GM12873 (cell line): ENCODE data around the gene RNF167.

ENCODE experiments used
- TF ChIP-seq, protein P1 (sequence below): IDR thresholded peaks from 2 replicates; pipeline ENCODE4 v1.5.1; 2012; ENCODE audit warnings: low read depth, mild to moderate bottlenecking, moderate library complexity, low read length, control low read depth; ENCODE audit not compliant: insufficient read depth; ENCODE audit errors: missing control alignments

The RNF167 gene

DNA sequence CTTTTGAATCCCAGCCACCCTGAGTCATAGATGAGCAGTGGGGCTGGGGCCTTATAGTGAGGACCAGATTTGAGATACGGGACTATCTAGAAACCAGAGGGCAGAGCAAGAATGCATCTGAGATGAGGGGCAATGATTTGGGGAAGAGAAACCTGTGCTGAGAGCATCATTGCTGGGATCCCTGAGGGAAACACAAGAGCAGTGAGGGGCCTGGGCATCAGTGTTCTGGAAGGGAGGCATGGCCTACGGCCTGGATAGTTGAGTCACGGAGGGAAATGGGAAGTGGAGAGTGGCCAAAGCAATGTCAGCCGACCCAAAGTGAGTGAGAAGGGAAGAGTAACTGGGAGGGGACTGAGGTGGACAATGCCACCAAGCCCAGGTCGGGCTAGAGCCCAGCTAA is 42.2 kb downstream of the RNF167 start:
- TF ChIP-seq, protein P1, sequence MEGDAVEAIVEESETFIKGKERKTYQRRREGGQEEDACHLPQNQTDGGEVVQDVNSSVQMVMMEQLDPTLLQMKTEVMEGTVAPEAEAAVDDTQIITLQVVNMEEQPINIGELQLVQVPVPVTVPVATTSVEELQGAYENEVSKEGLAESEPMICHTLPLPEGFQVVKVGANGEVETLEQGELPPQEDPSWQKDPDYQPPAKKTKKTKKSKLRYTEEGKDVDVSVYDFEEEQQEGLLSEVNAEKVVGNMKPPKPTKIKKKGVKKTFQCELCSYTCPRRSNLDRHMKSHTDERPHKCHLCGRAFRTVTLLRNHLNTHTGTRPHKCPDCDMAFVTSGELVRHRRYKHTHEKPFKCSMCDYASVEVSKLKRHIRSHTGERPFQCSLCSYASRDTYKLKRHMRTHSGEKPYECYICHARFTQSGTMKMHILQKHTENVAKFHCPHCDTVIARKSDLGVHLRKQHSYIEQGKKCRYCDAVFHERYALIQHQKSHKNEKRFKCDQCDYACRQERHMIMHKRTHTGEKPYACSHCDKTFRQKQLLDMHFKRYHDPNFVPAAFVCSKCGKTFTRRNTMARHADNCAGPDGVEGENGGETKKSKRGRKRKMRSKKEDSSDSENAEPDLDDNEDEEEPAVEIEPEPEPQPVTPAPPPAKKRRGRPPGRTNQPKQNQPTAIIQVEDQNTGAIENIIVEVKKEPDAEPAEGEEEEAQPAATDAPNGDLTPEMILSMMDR: no peak

DNA sequence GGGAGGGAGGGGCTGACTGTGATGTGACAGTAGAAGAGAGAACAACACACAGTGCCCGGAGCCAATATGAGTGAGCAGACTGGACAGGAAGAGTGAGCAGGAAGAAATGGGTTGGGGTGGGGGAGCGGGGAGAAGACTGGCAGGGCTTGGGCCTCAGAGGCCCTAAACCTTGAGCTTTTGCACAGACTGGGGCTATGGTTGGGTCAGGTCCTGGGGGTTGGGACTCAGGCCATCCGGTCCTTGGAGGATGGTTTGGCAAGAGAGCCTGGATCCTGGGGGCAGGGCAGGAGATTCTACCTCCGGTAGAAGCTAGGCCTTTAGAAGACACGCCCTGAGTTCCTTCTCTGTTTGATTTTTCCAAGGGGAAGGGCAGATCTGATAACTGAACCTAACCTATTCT is 46.3 kb downstream of the RNF167 start:
- TF ChIP-seq, protein P1: no peak

DNA sequence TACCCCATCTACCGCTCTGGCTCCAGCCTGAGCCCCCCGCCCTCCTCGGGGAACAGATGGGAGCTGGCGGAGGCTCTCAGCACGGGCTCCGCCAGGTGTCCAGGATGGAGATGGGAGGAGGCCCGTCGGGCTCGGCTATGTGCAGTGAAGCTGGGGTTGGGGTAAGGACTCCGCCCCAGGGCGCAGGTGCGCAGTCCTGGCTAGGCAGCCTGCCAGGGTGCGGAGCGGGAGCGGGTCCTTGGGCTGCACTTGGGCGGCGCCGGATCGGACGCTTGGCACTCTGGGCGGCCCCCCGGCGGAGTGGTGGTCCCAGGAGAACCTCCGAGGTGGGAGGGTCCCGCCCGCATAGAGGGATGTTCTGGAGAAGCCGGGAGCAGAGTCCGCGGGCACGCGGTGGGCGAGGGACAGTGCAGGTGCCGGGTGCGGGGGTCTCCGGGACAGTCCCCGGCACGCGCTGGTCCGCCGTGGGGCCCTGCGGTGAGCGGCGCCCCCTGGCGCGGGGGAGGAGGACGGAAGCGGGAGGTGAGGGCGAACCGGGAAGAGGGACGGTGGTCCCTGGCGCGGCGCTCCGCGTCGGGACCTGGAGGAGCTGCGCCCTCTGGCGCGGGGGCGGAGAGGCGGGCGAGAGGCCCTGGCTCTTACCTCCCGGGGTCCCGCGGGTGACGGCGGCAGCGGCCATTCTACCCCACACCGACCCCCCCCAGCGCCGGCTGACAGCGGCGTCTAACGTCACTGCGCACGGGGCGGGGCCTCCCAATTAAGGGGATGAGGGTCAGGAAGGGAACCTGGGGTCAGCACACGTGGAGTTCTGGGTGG is 47.1 kb downstream of the RNF167 start, which contains the start of gene CAMTA2:
Gene CAMTA2, minus strand, starts transcription at position 725 of the 816 bp plus-strand sequence. CDS start 1,453 bp downstream, outside the sequence.
- TF ChIP-seq, protein P1: peak; percentile 71

DNA sequence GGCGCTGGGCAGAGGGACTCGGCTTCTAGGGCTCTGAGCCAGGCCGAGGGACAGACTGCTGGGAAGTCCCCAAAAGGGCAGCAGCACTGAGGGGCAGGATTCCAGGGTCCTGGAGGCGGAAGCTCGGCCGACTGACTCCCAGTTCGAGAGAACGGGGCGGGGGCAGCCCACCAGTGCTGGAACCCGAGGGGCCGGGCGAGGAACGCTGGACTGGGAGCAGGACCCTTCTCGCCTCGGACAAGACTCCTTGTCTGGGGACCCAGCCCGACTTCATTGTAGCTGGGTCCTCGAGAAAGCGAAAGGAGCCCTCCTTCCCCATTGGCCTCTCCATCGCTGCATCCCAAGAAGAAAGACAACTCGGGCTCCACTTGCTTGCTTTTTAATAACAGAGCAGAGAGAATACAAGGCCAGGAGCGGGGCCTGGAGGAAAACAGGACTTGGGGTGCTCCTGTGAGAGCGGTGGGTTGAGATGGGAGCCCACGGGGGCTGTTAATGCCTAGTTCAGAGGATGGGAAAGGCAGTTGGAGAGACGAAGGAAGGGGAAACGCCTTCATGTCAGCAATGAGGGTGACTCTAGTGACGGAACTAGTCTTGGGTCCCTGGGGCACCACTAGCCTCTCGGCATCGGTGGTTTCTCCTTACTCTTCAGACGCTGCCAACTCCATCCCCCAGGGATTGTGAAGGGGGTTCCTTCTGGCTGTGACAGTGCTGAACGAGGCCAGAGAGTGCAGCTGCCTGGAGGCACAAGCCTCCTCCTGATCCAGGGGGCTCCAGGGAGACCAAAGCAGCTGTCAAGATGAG is 47.9 kb downstream of the RNF167 start:
- TF ChIP-seq, protein P1: no peak

DNA sequence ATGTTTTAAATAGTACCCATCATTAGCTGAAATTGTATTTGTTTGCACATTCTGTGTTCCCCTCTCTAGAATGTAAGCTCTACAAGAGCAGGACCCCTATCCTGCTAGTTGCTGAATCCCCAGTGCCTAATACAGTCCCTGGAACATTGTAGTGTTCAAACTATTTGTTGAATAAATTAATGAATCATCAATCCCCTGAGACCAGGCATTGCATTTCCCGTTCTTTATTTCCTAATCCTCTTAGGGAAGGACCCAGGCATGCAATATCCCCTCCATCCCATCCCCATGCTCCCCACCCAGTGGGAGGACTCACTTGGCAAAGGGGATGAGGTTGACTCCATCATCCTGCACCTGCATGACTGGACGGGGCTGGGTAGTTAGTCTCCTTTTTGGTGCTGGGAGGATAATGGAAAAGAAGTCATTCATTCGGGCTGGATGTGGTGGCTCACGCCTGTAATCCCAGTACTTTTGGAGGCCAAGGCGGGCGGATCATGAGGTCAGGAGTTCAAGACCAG is 54.1 kb downstream of the RNF167 start:
- TF ChIP-seq, protein P1: no peak
